Stimulated activated CD4-positive, alpha-beta T cell treated with anti-CD3 and anti-CD28 coated beads, Interleukin-1b, Interleukin-23, amount 100 ng/mL, for 4 hours (primary cell): ENCODE results near the gene MYOF.
"Not testable (repeated sequence)": the region's sequence is repeated elsewhere in the genome, so short reads cannot be mapped to it uniquely, and the experiment has no call there.

Experiments used
- DNase-seq, 2 donors: peaks; one replicate each; pipeline ENCODE4 v3.0.0-alpha.2; 2020; ENCODE audit warnings: low read depth in 2 of 2

The MYOF gene

DNA sequence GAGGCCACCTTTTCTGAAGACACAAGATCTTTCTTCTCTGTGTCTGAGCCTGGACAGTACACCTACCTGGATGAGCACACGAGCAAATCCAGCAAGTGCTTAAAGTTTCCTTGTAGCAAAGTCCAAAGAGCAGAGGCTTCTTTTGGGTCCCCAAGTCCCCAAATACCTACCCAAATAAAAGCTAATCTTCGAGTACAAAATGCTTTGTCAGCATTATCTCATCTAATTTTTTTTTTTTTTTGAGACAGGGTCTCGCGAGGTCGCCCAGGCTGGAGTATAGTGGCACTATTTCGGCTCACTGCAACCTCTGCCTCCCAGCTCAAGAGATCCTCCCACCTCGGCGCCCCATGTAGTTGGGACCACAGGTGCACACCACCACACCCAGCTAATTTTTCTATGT is 24.6 kb downstream of the MYOF start:
- no peak for DNase-seq

DNA sequence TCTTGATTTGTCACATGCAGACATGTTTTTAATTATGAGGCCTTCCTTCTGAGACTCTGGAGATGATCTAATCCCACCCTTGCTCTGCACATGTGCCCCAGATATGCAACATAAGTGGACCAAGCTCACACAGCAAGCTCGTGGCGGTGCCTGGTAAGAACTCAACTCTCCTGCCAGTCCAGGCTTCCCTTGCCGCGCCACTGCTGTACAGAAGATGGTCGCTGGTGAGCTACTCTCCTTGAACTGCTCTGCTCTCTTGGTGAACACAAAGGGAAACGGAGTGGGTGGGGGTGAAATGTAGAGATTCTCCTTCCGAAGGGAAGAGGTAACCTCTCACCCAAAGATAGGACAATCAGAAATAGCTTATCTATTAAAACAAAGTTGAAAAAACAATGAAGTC is 25.7 kb downstream of the MYOF start:
- no peak for DNase-seq

DNA sequence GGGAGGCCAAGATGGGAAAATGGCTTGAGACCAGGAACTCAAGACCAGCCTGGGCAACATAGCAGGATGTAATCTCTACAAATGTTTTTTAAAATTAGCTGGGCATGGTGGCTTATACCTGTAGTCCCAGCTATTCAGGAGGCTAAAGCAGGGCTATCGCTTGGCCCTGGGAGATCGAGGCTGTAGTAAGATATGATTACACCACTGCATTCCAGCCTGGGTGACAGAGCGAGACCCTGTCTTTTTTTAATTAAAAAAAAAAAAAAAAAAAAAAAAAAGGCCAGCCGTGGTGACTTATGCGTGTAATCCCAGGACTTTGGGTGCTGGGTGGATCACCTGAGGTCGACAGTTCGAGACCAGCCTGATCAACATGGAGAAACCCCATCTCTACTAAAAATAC is 27.4 kb downstream of the MYOF start:
- DNase-seq: no peak

DNA sequence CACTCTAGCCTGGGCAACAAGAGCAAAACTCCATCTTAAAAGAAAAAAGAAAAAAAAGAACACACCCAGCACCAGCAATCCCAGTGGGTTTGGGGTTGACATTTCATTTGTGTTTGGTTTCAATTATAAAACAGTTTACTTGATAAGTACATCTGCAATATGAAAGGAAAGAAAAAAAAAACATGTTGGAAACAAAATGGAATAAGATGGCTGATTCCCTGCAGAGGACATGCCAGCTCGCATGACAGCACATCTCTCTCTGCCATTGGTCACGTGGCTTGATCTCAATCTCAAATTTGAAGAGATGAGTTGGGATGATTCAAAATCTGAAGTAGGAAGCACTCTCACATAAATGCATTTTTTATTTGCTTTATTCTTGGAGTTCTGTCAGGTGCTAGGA is 28.0 kb downstream of the MYOF start:
- DNase-seq: no peak

DNA sequence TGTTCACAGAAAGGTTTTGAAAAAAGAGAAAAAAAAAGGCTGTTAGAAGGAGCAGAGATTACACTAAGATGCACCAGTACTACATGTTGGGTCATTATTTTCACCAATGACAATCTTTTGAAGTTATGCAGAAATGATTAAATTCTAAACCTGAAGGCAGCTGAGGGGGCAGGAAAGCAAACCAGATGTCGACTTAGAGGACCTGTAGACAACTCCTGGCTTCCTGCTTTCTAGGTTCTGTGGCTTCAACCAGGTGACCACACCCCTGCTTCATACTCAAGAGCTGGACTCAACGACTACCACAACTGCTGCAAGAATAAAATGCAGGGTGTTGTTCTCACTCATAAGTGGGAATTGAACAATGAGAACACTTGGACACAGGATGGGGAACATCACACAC is 30.0 kb downstream of the MYOF start:
- DNase-seq: no peak

DNA sequence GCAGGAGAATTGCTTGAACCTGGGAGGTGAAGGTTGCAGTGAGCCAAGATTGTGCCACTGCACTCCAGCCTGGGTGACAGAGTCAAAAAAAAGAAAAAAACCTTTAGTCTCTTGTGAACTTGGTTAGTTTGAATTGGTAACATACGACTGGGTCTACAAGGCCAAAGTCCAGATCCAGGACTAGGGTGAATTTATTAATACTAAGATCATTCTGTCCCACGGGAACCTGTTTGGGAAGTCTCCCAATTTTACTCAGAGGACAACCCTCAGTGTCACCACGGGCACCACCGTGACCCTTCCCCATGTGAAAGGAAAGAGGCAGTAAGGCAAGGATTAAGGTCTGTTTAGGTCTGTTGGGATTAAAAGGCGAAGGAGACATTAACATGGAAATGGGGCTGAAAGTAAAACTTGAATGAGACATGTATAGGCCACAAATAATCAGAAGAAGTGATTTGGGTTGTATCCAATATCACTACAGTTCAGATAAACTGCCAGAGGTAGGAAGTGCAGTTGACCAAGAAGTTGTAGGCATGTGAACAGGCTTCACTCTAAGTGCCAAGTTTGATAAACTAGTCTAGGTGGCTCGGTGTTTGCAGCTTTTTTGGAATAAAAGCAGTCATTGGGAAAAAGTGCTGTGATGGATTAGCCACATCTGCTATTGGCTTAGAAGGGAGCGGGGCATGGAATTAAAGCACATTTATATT is 30.7 kb downstream of the MYOF start:
- DNase-seq: no peak

DNA sequence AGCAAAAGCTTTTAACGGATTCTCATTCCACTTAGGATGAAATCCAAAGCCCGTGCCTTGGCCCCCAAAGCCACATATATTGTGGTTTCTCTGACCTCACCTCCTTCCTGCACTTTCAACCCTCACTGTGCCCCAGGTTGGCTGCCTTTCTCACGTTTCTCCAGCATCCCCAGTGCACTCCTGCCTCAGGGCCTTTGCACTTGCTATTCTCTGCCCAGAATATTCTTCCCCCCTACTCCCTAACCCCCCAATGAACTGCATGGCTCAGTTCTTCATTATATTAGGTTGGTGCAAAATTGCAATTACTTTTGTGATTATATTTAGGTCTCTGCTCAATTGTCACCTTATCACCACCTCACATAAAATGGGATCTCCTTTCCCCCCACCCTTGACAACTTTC is 34.2 kb downstream of the MYOF start:
- no peak for DNase-seq

DNA sequence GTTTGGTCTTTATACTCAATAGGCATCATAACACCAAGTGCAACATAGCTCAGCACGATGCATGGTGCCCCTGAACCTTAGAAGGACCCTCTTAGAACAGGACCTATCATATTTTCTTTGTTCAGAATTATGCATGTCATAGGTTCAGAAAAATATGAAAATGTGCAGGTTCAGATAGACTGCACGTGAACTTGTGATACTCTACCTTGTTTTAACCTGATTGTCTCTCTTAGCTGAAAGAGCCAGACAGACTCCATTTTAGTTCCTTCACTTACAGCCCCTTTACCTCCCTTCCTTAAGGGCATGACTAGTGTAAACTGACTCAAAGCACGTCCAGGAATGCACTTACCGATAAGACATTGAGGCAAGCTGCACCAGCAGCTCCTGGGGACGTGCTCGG is 35.1 kb downstream of the MYOF start:
- no peak for DNase-seq

DNA sequence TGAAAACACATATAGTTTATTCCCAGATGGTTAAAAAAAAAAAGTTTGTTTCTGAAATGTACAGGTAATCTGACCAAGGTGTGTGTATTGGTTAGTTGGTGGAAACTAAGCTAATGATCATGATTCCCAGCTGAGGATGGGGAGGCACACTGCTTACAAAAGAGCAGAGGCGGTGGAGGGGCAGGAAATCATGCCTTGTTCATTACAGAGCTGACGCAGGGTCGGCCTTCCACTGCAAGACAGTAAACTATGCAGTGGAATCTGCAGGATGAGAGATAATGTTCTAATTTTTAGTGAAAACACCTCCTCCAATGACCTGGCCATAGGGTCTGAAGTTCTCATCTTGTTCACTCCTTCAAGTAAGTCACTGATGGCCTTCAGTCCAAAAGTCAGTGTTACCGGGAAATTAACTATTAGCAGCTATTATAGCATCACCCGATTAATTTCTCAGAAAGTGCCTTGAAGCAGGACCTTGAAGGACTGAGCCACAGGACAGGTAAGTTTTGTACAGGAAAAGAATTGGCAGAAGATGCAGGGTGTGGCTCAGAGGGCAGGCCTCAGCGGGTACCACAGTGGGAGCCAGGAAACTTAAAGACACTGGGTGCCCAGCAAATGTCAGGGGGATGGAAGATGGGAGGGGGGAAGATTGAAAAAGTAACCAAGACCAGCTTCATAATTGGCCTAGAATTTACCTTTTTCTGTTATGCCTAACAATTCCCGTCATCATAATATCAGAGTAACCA is 36.0 kb downstream of the MYOF start:
- DNase-seq: no peak

DNA sequence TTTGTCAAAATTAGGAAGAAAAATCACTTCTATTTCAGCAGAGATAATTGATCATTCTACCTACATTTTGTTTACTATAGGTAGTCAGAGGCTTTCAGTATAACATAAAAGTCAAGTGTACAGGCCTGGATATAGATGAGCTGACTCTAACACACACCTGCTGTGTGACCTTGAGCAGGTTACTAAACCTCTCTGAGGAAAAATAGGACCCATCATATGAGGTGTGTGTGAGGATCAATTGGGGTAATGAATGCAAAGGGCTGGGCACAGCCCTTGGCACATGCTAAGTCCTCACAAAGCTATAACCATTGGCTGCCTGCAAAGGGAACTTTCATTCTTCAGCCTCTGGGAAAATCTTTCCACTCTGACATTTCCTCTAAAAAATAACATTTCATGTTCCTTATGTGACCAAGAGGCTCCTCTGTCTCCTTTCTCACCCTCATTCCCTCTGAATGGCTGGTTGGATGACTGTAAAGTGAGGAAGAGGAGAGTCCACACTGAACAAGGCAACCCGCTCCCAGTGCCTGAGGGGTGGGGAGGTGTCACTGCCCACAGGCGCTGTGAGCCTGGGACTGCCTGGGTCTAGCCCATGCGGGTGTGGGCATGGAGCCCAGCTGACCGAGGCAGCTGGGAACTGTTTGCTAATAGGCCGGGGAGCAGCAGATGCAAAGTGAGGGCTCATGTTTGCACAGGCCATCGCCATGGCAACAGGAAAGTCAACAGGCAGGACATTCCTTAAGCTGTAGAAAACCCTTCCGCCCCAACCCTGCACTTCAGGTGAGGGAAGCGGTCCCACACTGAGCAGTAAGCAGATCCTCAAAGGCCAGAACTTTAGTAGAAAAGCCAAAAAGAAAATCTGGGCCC is 36.8 kb downstream of the MYOF start:
- DNase-seq: no peak

DNA sequence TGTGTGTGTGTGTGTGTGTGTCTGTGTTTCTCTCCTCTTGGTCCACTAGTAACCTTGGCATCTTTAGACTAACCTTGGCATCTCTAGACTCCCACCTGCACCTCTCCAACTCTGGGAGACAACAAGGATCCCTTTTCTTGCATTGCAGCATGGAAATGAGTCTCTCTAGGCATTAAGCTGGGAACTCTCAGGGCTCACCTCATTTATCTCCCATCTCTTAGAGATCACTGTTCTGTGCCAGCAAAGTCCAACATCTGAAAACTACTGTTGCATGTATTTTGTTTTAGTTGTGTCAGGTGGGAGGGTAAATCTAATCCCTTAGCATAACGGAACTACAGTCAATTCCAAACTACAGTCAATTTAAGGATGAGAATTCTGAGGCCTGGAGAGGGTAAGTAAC is 38.7 kb downstream of the MYOF start:
- DNase-seq: no peak

DNA sequence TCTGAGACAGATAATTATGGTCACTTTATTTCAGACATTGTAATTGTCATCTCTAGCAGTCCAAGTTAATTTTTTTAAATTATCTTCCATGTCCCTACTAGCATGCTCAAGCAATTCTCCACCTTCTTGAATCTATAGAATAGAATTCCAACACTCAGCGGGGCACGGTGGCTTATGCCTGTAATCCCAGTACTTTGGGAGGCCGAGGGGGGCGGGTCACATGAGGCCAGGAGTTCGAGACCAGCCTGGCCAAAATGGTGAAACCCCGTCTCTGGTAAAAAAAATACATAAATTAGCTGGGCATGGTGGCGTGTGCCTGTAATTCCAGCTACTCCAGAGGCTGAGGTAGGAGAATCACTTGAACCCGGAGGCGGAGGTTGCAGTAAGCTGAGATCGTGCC is 39.4 kb downstream of the MYOF start:
- DNase-seq: not testable (repeated sequence)

DNA sequence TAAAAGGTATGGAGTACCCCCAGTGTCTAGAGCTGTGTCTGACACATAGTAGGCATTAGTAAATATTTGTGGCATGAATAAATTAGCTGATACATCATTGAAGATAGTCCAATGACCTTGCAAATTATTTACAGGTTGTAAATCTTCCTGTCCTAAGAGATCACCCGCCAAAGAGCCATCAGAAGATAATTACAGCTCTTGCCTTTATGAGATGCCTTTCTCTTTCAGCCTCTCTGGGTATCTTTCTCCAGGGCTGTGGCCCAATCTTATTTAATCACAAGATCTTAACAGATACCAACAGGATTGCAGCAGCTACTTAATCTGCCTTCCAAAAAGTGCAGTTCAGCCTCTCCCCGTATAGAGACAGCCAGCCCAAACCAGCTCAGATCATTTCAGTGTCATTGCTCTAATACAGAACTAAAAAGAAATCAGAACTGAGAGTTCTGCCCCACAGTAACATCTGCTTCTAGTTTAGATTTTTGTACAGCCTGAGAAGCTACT is 41.5 kb downstream of the MYOF start:
- DNase-seq: no peak

DNA sequence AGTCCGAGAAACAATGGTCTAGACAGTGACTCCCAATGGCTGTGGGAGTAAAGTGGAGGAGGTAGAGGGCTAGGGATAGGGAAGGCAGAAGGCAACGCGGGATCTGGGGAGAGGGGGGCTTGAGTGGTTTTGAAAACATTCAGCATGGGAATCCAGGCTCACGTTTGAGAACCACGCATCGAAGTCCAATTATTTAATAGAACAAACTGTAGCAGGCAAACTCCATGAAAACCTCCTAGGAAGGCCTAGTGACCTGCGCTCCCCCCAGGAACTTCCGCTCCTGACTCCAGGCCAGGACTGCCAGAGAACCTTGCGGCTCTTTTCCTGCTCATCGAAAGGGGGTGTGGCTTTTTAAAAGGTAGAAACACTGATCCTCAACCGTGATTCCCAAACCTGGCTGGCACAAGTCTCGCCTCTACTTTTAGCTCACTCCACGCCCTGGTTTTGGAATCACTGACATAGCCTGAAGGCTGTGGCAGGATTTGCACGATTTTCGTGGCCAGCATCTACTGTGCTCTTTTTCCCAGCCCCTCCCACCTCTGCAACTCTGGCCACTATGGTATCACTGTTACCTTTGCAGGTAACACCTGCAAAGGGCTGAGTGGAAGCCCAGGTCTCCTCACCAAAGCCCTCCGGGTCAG is 43.4 kb downstream of the MYOF start:
- DNase-seq: no peak

DNA sequence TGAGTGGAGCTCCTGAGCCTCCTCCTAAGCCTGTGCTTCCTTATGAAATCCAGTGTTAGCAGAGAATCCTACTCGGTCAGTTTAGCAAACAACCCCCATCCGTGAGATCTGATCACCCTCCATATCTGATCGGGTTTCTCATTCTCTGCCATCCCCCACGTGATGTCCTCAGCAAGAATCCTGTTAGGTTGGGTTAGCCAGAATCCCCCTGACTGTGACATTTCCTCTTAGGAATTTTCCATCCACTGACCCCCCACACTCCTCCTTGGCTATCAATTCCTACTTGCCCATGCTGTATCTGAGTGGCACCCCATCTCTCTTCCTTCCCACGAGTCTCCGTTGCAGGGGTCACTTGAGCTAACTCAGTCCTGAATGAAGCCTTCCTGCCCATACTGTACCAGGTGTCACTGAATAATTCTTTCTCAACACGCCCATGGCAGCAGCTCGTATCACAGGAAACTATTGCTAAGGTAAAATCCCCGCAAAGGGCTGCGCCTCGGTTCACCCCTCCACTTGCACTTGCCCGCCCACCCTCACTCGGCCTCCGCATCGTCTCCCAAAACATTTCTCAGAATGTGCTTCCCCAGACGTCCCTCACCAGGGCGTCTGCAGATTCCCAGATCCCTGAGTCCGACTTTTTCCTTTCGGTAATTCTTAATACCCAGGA is 44.1 kb downstream of the MYOF start:
- DNase-seq: no peak

DNA sequence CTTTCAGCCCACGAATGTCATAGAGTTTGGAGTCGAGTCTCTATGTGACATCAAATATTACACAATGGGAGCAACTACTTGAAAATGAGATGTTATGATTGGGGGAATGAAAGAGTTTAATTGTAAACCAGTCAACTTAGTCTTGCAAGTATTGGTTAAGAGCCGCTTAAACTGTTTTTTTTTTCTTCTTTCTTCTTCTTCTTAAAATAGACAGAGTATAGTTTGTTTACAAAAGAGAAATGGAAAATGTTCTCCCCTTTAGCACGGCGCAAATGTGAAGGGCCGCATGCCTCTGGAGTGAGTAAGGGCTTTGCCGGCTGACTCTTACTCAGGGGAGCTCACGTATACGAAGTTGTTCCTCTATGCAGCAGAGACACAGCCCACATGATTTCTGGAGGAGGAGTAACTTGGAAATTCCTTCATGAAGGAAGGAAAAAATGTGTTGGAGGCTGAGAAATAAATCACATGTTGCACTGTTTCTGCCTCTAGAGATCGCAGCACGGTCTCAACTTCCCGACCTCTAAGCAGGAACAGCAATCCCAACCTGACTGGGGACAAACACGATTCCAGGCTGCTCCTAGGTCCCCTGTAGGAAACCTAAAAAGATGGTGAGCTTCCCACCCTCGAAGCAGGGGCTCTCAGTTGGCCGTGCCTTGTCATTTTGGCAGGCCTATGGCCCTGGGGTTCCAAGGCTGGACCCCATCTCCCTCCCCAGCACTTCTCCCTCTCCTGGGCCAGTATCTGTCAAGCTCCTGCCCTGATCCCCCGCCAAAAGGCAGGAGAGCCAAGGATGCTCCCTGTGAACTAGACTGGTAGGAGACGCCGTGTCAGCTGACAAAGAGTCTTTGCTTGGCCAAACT is 44.8 kb downstream of the MYOF start:
- no peak for DNase-seq

DNA sequence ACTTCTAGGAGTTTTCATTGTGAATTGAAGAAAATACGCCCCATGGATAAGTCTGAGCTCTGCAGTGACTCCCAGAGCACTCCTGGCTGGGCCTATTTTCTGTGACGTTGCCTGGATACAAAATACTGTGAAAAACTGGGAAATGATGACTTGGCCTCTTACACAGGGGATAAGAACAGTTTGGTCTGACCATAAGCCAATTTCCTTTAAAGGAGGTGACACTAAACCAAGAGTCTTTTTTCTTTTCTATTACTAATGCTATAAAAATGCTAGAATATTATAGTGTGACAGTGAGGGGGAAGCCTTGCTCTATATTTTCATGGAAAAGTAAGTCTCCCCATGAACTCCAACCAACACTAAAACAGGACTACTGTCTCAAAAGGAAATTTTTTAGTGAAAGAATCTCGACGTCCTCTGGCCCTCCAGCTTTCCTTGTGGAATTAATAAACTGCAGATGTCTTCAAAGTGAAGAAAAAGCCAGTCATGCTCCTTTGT is 45.5 kb downstream of the MYOF start:
- DNase-seq: no peak

DNA sequence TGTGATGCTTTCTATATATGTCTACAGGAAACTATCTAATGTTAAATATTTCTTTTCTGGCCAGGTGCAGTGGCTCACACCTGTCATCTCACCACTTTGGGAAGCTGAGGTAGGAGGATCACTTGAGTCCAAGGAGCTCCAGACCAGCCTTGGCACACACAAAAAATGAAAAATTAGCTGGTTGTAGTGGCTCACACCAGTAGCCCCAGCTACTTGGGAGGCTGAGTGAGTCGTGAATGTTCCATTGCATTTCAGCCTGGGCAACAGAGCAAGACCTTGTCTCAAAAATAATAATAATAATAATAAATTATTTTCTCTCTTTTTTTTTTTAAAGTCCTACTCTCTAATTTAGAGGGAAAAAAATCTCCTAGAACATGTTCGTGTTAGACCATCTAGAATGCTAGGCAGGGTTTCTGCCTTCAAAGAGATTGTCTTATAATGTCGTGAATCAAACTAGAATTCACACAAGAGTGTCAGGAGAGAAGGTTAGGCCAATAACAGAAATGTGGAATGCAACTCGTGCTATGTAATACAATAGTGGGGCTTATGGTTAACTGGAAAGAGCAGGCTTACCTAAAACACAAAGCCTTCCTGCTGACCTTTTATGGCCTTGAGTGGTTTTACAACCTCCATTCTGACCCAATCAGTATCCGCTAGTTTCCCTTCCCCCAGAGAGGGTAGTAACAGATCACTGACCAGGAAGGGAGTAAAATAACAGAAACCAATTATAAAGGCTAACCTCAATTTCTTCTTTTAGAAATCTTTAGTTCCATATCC is 46.3 kb downstream of the MYOF start:
- no peak for DNase-seq

DNA sequence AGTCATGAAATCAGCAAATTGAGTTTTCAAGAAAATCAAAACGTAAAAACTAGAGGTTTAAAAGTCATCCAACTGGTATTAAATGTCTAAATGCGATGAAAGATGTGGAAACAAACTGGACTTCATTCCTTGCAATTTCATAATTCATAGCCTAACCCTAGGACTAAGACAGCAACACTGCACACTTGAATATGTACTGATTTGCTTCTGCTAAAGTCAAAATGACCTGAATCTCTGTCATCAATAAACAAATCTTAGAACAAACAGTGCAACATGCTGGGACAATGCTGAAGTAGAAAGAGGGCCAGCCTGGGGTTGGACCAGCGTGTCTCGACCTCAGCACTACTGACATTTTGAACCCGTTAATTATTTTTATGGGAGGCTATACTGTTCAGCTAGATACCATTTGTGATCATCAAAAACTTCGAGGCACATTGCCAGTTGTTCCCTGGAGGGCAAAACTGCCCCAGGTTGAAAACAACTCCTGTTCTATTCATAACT is 47.1 kb downstream of the MYOF start:
- no peak for DNase-seq
